ENCODE measurements around the gene PRICKLE1.

Gene PRICKLE1

GRCh38 chr12:42584651-42585111, 4.9 kb downstream of the PRICKLE1 start:
- TF ChIP-seq CTCF (IDR thresholded peaks at IDR 0.05; ENCODE audit: borderline replicate concordance, insufficient read depth, low read depth, low read length), result no peak
- no peak overlapping the region for H3K4me3 ChIP-seq (ENCODE audit: low read depth, low read length)

- no peak for TF ChIP-seq CTCF (IDR thresholded peaks at IDR 0.05; ENCODE audit: borderline replicate concordance, insufficient read depth, low read depth, low read length)
- no peak overlapping the region for H3K4me3 ChIP-seq (ENCODE audit: low read depth, low read length)
Observed at GRCh38 chr12:42583016-42583415, 6.5 kb downstream of the PRICKLE1 start.

GRCh38 chr12:42582498-42582897, 7.0 kb downstream of the PRICKLE1 start:
- no peak overlapping the region for H3K4me3 ChIP-seq (ENCODE audit: low read depth, low read length)
- no peak for TF ChIP-seq CTCF (IDR thresholded peaks at IDR 0.05; ENCODE audit: borderline replicate concordance, insufficient read depth, low read depth, low read length)

GRCh38 chr12:42582050-42582449, 7.5 kb downstream of the PRICKLE1 start:
- no peak for TF ChIP-seq CTCF (IDR thresholded peaks at IDR 0.05; ENCODE audit: borderline replicate concordance, insufficient read depth, low read depth, low read length)
- no peak overlapping the region for H3K4me3 ChIP-seq (ENCODE audit: low read depth, low read length)

GRCh38 chr12:42576374-42576773, 13.2 kb downstream of the PRICKLE1 start:
- H3K4me3 ChIP-seq (ENCODE audit: low read depth, low read length), result no peak overlapping the region

GRCh38 chr12:42575717-42576116, 13.8 kb downstream of the PRICKLE1 start:
- H3K4me3 ChIP-seq (ENCODE audit: low read depth, low read length), result no peak overlapping the region
- TF ChIP-seq CTCF (IDR thresholded peaks at IDR 0.05; ENCODE audit: borderline replicate concordance, insufficient read depth, low read depth, low read length), result no peak

More at GRCh38 chr12:42576374-42576773, 13.2 kb downstream of the PRICKLE1 start:
- no peak for TF ChIP-seq CTCF (IDR thresholded peaks at IDR 0.05; ENCODE audit: borderline replicate concordance, insufficient read depth, low read depth, low read length)

GRCh38 chr12:42574851-42575266, 14.7 kb downstream of the PRICKLE1 start:
- no peak for TF ChIP-seq CTCF (IDR thresholded peaks at IDR 0.05; ENCODE audit: borderline replicate concordance, insufficient read depth, low read depth, low read length)

More at GRCh38 chr12:42574851-42575266, 14.7 kb downstream of the PRICKLE1 start:
- no peak overlapping the region for H3K4me3 ChIP-seq (ENCODE audit: low read depth, low read length)

Measured in GM12875 (cell line).